A549 treated with ZK216348 at 1 μM for 4 hours (cell line): ENCODE measurements around the gene RPS27A. TPM values are rescaled to one million over a fixed set of nuclear protein-coding genes. Genes with fewer than 3 reads are reported as not detected.

Source experiments
- total RNA-seq: library from RNA; stranded (reverse); fragments of 200-300 nt; extraction: Qiagen RNA extraction; gene quantifications from 5 replicates; pipeline ENCODE4 v1.2.3, GENCODE V29; 2022; ENCODE audit warnings: low read depth

The RPS27A gene
- total RNA-seq = 2,538 to 3,964 TPM (median 2,726 TPM) in 5 replicates

DNA sequence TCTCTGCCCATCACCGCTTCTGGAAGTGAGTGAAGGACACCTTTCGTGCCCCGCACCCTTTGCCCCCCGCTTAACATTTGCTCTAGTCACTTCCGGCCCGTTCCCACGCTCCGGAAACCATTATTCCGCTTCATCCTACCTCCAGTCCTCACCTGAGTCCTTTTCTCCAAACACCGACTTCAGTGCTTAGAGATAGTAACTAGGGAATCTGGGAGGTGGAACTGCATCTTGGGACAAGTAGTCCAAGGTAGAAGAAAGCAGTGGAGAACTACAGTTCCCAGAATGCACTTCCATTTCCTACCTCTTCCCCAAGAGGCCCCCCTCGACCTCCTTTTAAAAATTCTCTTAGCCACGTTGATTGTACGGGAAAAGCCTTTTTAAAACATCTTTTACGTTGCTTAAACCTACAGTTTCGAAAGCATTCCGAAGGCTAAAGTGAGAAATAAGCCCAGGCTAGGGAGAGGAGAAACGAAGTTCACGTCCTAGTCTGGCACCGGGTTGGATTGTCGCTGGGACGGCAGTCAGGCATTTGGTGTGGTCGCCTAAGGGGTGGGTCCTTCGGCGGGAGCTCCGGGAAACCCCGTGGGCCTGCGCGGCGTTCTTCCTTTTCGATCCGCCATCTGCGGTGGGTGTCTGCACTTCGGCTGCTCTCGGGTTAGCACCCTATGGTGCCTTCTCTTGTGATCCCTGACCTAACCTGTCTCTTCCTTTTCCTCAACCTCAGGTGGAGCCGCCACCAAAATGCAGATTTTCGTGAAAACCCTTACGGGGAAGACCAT is at the start of gene RPS27A, which contains the start of gene CLHC1:
TSS of gene RPS27A (plus strand) at position 605 of the 779 bp plus-strand sequence. CDS start at position 742, 137 bp downstream.
TSS of gene CLHC1 (minus strand) at position 210 of the 779 bp plus-strand sequence. CDS start 9,882 bp downstream, outside the sequence.

DNA sequence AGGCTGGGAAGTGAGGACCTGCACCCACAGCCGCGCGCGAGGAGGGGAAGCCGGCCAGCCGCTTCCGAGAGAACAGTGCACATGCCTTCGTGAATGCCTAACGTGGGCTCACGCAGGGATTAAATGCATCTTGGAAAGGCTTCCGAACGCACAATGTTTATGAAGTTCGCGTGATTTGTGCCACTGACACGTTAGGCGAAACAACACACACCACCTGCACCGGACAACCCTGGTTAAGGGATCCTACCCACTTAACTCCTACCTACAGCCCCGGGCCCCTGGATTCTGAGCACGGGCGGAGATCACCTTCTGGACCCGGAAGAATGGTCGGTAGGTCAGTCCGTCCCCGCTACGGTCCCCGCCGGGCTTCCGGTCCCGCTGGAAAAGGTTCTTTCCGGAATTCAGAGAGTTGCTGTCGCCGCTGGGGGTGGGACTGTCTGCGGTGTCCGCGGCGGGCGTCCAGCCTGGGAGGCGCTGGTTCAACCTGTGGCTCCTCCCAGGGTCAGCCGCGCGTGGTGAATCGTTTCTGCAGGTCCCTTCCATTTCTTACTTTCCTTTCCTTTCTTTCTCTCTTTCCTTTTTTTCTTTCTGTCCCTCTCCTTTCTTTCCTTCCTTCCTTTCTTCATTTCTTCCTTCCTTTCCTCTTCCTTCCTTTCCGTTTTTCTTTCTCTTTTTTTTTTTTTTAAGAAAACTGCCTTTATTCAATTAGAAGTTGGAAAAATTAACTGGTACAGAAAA is 36.6 kb downstream of the RPS27A start, which contains the start of gene MTIF2:
TSS of gene MTIF2 (minus strand) at position 325 of the 738 bp plus-strand sequence. CDS start 5,373 bp downstream, outside the sequence.

Other genes starting within 250 kb of the RPS27A start
- gene RTN4, start 182.2 kb upstream of the RPS27A start, total RNA-seq = 365 to 562 TPM (median 469 TPM) in 5 replicates
- gene CLHC1, start 395 bp upstream of the RPS27A start, total RNA-seq = 1.3 to 3.2 TPM (median 1.8 TPM) in 5 replicates
- gene MTIF2, start 36.5 kb downstream of the RPS27A start, total RNA-seq = 39.8 to 50.7 TPM (median 40.8 TPM) in 5 replicates
- 20.3 to 31.5 TPM (median 23.6 TPM) in 5 replicates for gene CCDC88A, start 187.2 kb downstream of the RPS27A start, total RNA-seq